ENCODE measurements around the gene CPS1.

DNA sequence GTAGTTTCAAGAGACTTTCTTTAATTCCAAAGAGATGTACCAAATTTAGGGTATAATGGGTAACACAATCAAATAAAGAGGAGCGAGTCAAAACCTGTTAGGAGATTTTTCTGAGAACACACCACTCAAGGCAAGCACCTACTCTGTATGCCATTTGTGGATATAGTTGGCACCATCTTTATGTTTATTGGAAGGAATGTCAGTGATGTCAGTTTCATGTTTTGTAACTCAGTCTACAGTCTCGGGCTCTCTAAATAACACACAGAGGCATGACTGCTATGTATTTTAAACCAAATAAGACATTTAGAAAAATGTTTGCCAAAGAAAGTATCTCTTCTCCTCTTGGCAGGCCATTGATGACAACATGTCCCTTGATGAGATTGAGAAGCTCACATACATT is 59.7 kb downstream of the CPS1 start:
- TF ChIP-seq, protein P1, sequence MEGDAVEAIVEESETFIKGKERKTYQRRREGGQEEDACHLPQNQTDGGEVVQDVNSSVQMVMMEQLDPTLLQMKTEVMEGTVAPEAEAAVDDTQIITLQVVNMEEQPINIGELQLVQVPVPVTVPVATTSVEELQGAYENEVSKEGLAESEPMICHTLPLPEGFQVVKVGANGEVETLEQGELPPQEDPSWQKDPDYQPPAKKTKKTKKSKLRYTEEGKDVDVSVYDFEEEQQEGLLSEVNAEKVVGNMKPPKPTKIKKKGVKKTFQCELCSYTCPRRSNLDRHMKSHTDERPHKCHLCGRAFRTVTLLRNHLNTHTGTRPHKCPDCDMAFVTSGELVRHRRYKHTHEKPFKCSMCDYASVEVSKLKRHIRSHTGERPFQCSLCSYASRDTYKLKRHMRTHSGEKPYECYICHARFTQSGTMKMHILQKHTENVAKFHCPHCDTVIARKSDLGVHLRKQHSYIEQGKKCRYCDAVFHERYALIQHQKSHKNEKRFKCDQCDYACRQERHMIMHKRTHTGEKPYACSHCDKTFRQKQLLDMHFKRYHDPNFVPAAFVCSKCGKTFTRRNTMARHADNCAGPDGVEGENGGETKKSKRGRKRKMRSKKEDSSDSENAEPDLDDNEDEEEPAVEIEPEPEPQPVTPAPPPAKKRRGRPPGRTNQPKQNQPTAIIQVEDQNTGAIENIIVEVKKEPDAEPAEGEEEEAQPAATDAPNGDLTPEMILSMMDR (IDR thresholded peaks at IDR 0.05): no peak
- TF ChIP-seq EP300 (IDR thresholded peaks at IDR 0.05) (no peak), POLR2A (IDR thresholded peaks at IDR 0.05) (no peak), POLR2AphosphoS5 (IDR thresholded peaks at IDR 0.05) (no peak)

Data from gastroesophageal sphincter (tissue), 3 donors.